ENCODE results near the gene PRMT9. TPM values are rescaled to one million over a fixed set of nuclear protein-coding genes. Genes with fewer than 3 reads are reported as not detected.

Gene PRMT9
- total and polyA plus RNA-seq, 2 of the 13 experiments (the other 11 are each of a cell fraction or from before 2014, with no cell fraction given): 4.0 to 9.7 TPM

- no peak for TF ChIP-seq ATF7-NPFF (CRISPR knock-in tag; IDR thresholded peaks at IDR 0.05; ENCODE audit: low read depth)
- TF ChIP-seq ZKSCAN5 (CRISPR knock-in tag; IDR thresholded peaks at IDR 0.05): no peak
- TF ChIP-seq NFE2L1 (CRISPR knock-in tag; IDR thresholded peaks at IDR 0.05; ENCODE audit: borderline replicate concordance): no peak
- peak; percentile 87 for TF ChIP-seq SPEN (CRISPR knock-in tag; IDR thresholded peaks at IDR 0.05; ENCODE audit: low read depth)
- peak; percentile 80; the same call in 1 of the 2 replicates for TF ChIP-seq ZNF232 (CRISPR knock-in tag; IDR thresholded peaks at IDR 0.05; ENCODE audit: borderline replicate concordance)
- no peak for TF ChIP-seq ZNF263 (CRISPR knock-in tag; IDR thresholded peaks at IDR 0.05)
- peak; percentile 75 for TF ChIP-seq UBTF (CRISPR knock-in tag; IDR thresholded peaks at IDR 0.05)
- TF ChIP-seq AGO2 (optimal IDR thresholded peaks at IDR 0.05; ENCODE audit: low read depth, low read length): peak; percentile 23
- no peak for TF ChIP-seq ZNF609 (CRISPR knock-in tag; IDR thresholded peaks at IDR 0.05; ENCODE audit: borderline replicate concordance)
- peak; percentile 76; the same call in 1 of the 2 replicates for TF ChIP-seq NFKB2 (CRISPR knock-in tag; IDR thresholded peaks at IDR 0.05; ENCODE audit: borderline replicate concordance)
- 0 out of 4 replicates have a peak, but pooled peaks of 1 of the 2 experiments have one; percentile 16 for TF ChIP-seq EP300 (IDR thresholded peaks at IDR 0.05; ENCODE audit: low read depth in 2 of 2, low read length in 2 of 2)
- no peak for TF ChIP-seq EP300 (CRISPR knock-in tag; IDR thresholded peaks at IDR 0.05; ENCODE audit: borderline replicate concordance)
- no peak for TF ChIP-seq RARG (CRISPR knock-in tag; IDR thresholded peaks at IDR 0.05; ENCODE audit: low read depth)
- TF ChIP-seq ZNF383 (CRISPR knock-in tag; IDR thresholded peaks at IDR 0.05; ENCODE audit: borderline replicate concordance): no peak
- TF ChIP-seq ZNF30 (CRISPR knock-in tag; IDR thresholded peaks at IDR 0.05): no peak
- TF ChIP-seq BCL6 (CRISPR knock-in tag; IDR thresholded peaks at IDR 0.05): no peak
- 0 out of 2 replicates have a peak, but pooled peaks have one; percentile 33 for TF ChIP-seq PREB (CRISPR knock-in tag; IDR thresholded peaks at IDR 0.05)
- TF ChIP-seq TCF7L2 (IDR thresholded peaks at IDR 0.05; ENCODE audit: low read depth, low read length): no peak
- no peak for TF ChIP-seq NAIF1 (CRISPR knock-in tag; IDR thresholded peaks at IDR 0.05; ENCODE audit: borderline replicate concordance)
Observed at GRCh38 chr4:147617173-147617840, 66.7 kb downstream of the PRMT9 start, which contains the start of gene TMEM184C (continued).

Data from HepG2 (cell line).